ENCODE results near the gene APH1A. TPM values are rescaled to one million over a fixed set of nuclear protein-coding genes. Genes with fewer than 3 reads are reported as not detected.

Gene APH1A
- total and polyA plus RNA-seq, 9 of the 15 experiments (the other 6 are each of a cell fraction or from before 2014, with no cell fraction given) = 5.6 to 123 (median 77.0) TPM

- TF ChIP-seq TRIM25 (IDR thresholded peaks at IDR 0.05; ENCODE audit: borderline replicate concordance) (no peak), MTA2 (IDR thresholded peaks at IDR 0.05; ENCODE audit: low read depth) (no peak), PHF21A (IDR thresholded peaks at IDR 0.05; ENCODE audit: borderline replicate concordance, low read depth) (no peak), THRA (IDR thresholded peaks at IDR 0.05) (no peak), PTTG1 (tag; IDR thresholded peaks at IDR 0.05; ENCODE audit: low read depth) (0 out of 2 replicates have a peak, but pooled peaks have one; percentile 22), ZNF224 (CRISPR knock-in tag; IDR thresholded peaks at IDR 0.05) (no peak), BMI1 (IDR thresholded peaks at IDR 0.05; ENCODE audit: low read length) (peak; percentile 93), ZNF668 (CRISPR knock-in tag; IDR thresholded peaks at IDR 0.05) (no peak), ZNF445 (CRISPR knock-in tag; IDR thresholded peaks at IDR 0.05; ENCODE audit: low read depth) (no peak), HNRNPK (IDR thresholded peaks at IDR 0.05; ENCODE audit: low read depth, low read length, poor library complexity, severe bottlenecking) (no peak), RBM22 (IDR thresholded peaks at IDR 0.05; ENCODE audit: low read depth, low read length, poor library complexity, severe bottlenecking) (no peak), ZNF143 (CRISPR knock-in tag; IDR thresholded peaks at IDR 0.05) (no peak), SETDB1 (IDR thresholded peaks at IDR 0.05; ENCODE audit: low read length) (no peak), ATF6 (CRISPR knock-in tag; IDR thresholded peaks at IDR 0.05) (no peak), PREB (CRISPR knock-in tag; IDR thresholded peaks at IDR 0.05) (0 out of 2 replicates have a peak, but pooled peaks have one; percentile 42), SNIP1 (IDR thresholded peaks at IDR 0.05; ENCODE audit: low read depth) (no peak), ATF4 (CRISPR knock-in tag; IDR thresholded peaks at IDR 0.05) (no peak)
Measured at GRCh38 chr1:150293433-150294253, 24.8 kb upstream of the APH1A start, which contains the start of gene MRPS21 (continued).

Measured in K562 (cell line).